Activated CD8-positive, alpha-beta memory T cell treated with anti-CD3 and anti-CD28 coated beads, Interleukin-2, amount 10 ng/mL, durations not matched to agents 7 days and 5 days (primary cell): Measurements from ENCODE around the gene OR6K2. TPM values are rescaled to one million over a fixed set of nuclear protein-coding genes. Genes with fewer than 3 reads are reported as not detected.

Experiments used
- ATAC-seq: fragments of 150-1000 bp; cut with Tn5 transposase; one replicate; pipeline ENCODE4 v1.10.0; 2021; ENCODE audit warnings: moderate library complexity
- CTCF ChIA-PET: fragments of 350-600 bp; sonication (Branson Sonifier 250); formaldehyde crosslinking; loops from one replicate; lab custom pipeline; 2021; ENCODE audit warnings: antibody characterized with exemption; lab: Charles Lee
- DNase-seq: peaks from one replicate; pipeline ENCODE4 v3.0.0-alpha.2; 2020
- H3K27ac Mint-ChIP-seq: one replicate; pipeline ENCODE4 v1.8.0; 2021; ENCODE audit warnings: mild to moderate bottlenecking, mixed read lengths
- H3K27me3 Mint-ChIP-seq: one replicate; pipeline ENCODE4 v1.8.0; 2021; ENCODE audit warnings: mixed read lengths
- H3K36me3 Mint-ChIP-seq: one replicate; pipeline ENCODE4 v1.8.0; 2021; ENCODE audit warnings: mild to moderate bottlenecking, mixed read lengths
- H3K4me1 Mint-ChIP-seq: one replicate; pipeline ENCODE4 v1.8.0; 2021; ENCODE audit warnings: mixed read lengths
- H3K4me3 Mint-ChIP-seq: one replicate; pipeline ENCODE4 v1.8.0; 2021; ENCODE audit warnings: mild to moderate bottlenecking, moderate library complexity, mixed read lengths
- H3K9me3 Mint-ChIP-seq: one replicate; pipeline ENCODE4 v1.8.0; 2022; ENCODE audit warnings: low read depth, mixed read lengths
- total RNA-seq, 2 experiments: library from RNA; stranded (reverse); gene quantifications; one replicate each; pipeline ENCODE4 v1.2.3, GENCODE V29; 2021

Gene OR6K2, protein sequence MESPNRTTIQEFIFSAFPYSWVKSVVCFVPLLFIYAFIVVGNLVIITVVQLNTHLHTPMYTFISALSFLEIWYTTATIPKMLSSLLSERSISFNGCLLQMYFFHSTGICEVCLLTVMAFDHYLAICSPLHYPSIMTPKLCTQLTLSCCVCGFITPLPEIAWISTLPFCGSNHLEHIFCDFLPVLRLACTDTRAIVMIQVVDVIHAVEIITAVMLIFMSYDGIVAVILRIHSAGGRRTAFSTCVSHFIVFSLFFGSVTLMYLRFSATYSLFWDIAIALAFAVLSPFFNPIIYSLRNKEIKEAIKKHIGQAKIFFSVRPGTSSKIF
- not detected for total RNA-seq

DNA sequence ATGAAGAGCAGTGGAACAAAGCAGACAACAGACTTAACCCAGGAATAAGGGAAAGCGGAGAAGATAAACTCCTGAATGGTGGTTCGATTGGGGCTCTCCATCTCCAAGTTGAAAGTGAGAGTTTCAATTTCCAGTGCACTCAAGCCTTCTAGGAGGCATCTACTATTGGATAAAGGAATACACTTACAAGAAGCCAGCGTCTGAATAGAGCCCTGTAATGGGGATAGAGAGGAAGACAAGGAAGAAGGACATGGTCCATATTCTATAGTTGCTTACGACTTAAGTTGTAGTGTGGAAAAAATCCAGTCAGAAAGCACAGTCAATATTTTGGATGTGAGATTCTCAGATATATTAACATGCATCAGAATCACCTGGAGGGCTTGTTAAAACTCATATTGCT, at the start of gene OR6K2:
OR6K2 (minus strand) TSS at position 101 of the 400 bp plus-strand sequence; CDS start at position 101, 0 bp downstream.
- CTCF ChIA-PET = no interaction called here
- Mint-ChIP-seq H3K4me1 (no peaks in the 10 kb centered on the region), H3K27ac (no peak within 1 kb of the TSS), H3K36me3 (no peaks in the 10 kb centered on the region), H3K9me3 (no peaks in the 10 kb centered on the region), H3K27me3 (peaks cover 5% of the 10 kb centered on the region), H3K4me3 (no peak within 1 kb of the TSS)
- ATAC-seq (no peak), DNase-seq (no peak)

DNA sequence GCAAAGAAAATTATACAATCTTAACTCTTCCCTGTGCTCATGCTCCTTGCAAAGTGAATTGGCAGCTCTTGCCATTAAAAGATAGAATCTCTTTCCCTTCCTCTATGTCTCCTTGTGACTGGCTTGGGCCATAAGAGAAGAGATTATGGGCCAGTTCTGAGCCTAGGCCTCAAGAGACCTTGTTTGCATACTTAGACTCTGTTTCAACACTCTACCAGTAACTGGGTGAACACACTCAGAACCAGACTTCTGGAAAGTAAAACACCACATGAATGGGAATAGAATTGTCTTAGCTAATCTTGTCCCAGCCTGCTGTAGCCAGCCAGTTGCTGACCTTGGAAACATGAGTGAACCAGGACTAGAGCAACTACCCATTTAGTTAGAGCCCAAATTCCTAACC, 35.4 kb upstream of the OR6K2 start:
- no peaks in the 10 kb centered on the region for H3K4me1 Mint-ChIP-seq
- H3K27ac Mint-ChIP-seq = no peak overlapping the region
- DNase-seq (no peak), ATAC-seq (no peak)
- peaks cover 14% of the 10 kb centered on the region for H3K27me3 Mint-ChIP-seq
- H3K36me3 Mint-ChIP-seq = no peaks in the 10 kb centered on the region
- CTCF ChIA-PET = no interaction called here
- no peaks in the 10 kb centered on the region for H3K9me3 Mint-ChIP-seq
- no peak overlapping the region for H3K4me3 Mint-ChIP-seq

DNA sequence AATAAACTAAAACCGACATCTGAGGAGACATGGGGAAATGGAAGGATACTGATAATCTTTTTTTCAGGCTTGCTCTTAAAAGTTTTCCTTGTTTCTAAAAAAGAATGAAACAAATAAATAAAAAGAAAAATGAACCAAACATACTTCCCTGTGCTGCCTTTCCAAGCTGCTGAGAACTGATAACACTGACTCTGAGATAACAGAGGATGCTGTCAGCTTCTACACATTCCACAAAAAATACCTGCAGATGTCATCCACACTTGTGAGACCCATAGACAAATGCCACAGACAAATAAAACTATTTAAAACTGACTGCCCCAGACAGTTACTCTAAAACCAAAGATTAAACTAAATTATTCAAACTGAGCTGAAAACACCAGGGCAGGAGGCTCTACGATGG, 32.1 kb upstream of the OR6K2 start:
- H3K4me3 Mint-ChIP-seq = no peak overlapping the region
- peaks cover 7% of the 10 kb centered on the region for H3K27me3 Mint-ChIP-seq
- CTCF ChIA-PET = no interaction called here
- DNase-seq (no peak), ATAC-seq (no peak)
- no peaks in the 10 kb centered on the region for H3K9me3 Mint-ChIP-seq
- H3K4me1 Mint-ChIP-seq = no peaks in the 10 kb centered on the region
- no peak overlapping the region for H3K27ac Mint-ChIP-seq
- H3K36me3 Mint-ChIP-seq = no peaks in the 10 kb centered on the region

DNA sequence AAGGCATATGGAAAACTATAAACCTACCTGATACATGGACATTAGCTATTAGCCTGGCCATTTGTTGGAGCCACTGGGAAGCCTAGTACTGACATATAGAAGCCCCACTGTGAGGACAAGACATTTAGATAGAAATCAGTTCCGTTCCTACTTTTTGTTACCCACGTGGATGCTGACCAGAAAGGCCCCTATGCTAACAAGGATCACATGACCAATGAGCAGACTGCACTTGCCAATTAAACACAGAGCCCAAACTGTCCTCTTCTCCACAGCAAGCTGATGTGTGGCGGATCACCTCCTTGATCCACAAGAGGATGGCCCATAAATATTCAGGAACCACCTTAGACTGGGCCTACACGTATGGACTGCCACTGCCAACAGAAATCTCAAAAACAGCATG, 31.3 kb upstream of the OR6K2 start:
- Mint-ChIP-seq H3K27me3 (peaks cover 7% of the 10 kb centered on the region), H3K4me1 (no peaks in the 10 kb centered on the region), H3K9me3 (no peaks in the 10 kb centered on the region), H3K27ac (no peak overlapping the region), H3K36me3 (no peaks in the 10 kb centered on the region), H3K4me3 (no peak overlapping the region)
- CTCF ChIA-PET = no interaction called here
- DNase-seq (no peak), ATAC-seq (no peak)

DNA sequence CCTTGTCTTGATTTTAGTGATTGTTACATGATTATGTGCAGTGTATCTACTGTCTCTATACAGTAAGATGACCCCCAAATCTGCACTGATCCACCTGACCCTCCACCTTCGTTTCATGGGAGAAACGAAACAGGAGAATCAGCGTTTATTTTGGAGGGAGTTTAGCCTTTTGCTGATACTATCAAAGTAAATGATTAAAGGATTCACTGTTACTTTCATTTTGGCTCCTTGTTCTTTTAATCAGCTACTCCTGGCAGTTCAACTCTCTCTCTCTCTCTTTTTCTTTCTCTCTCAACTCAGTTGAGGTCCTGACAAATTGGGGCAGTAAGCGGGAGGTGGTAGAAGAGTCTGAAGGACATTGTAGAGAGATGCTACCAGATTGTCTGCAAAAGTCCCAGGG, 30.0 kb upstream of the OR6K2 start:
- CTCF ChIA-PET = no interaction called here

DNA sequence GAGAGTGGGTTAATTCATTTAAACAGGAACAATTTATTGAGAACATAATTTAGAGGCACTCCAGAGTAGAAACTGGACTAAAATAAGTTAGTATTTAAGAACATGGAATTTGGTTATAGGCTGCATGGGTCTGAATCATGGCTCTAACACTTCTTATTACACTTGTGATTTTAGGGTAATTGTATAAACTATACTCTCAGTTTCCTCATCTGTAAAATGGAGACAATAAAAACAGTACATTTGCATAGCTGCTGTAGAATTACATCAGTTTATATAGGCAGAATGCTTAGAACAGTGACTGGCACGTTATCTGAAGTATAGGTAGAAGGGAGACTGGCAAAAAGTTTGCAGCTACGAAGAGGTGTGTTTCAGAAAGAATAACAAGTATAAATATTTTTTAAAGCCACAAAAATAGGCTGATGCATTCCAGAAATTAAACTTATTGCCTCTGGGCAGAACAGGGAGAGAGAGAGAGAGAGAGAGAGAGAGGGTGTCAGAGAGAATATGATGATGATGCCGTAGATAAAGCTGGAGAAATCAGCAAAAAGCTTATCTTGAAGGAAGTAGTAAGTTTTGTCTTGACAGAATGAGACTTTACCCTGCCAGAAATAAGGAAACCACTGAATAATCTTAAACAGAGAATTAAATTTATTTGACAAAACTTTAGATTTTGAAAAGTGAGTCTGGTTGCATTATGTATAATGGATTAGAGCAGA, 28.2 kb upstream of the OR6K2 start:
- CTCF ChIA-PET = no interaction called here
- Mint-ChIP-seq H3K9me3 (no peaks in the 10 kb centered on the region), H3K4me1 (no peaks in the 10 kb centered on the region), H3K27ac (no peak overlapping the region), H3K36me3 (no peaks in the 10 kb centered on the region), H3K27me3 (peaks cover 8% of the 10 kb centered on the region), H3K4me3 (no peak overlapping the region)
- ATAC-seq (no peak), DNase-seq (no peak)

More for the DNA sequence above, 30.0 kb upstream of the OR6K2 start:
- H3K27me3 Mint-ChIP-seq = peaks cover 7% of the 10 kb centered on the region
- H3K27ac Mint-ChIP-seq = no peak overlapping the region
- no peaks in the 10 kb centered on the region for H3K4me1 Mint-ChIP-seq
- no peak overlapping the region for H3K4me3 Mint-ChIP-seq
- H3K9me3 Mint-ChIP-seq = no peaks in the 10 kb centered on the region
- ATAC-seq (no peak), DNase-seq (no peak)
- H3K36me3 Mint-ChIP-seq = no peaks in the 10 kb centered on the region

DNA sequence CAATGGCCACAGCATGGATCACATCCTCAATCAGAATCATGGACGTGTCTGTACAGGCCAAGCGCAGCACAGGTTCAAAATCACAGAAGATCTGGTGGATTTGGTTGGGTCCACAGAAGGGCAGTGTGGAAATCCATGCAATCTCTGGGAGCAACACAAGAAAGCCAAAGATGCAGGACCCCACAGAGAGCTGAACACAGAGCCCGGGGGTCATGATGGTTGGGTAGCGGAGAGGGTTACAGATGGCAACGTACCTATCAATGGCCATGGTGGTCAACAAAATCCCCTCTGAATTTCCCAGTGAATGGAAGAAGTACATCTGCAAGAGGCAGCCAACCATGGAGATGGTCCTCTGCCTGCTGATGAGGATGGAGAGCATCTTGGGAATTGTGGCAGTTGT, 24.0 kb upstream of the OR6K2 start:
- Mint-ChIP-seq H3K4me3 (no peak overlapping the region), H3K36me3 (no peaks in the 10 kb centered on the region), H3K27ac (no peak overlapping the region), H3K9me3 (no peaks in the 10 kb centered on the region), H3K27me3 (peaks cover 15% of the 10 kb centered on the region), H3K4me1 (no peaks in the 10 kb centered on the region)
- ATAC-seq (no peak), DNase-seq (no peak)
- CTCF ChIA-PET = no interaction called here

DNA sequence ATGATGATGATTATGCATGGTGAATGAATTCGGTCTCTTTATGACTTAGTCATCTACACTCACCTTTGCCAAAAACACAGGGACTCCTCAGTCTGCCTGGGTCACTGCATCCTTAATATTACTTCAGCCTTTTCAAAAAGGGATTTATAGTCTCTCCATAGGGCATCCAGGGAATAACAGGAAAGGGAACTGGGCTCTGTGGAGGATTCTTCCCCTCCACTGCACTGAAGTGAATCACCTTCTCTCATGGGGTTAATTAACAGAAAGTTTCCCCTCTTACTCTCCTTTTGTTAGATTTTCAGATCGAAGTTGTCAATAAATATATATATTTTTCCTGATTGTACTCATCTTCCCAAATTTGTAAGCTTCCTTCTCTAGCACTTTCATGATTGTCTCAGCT, 20.2 kb upstream of the OR6K2 start, which contains the start of gene OR6K3:
OR6K3 (minus strand) TSS at position 101 of the 400 bp plus-strand sequence. CDS start 2,605 bp downstream, outside the sequence.
- ATAC-seq (no peak), DNase-seq (no peak)
- H3K4me1 Mint-ChIP-seq = peaks cover 12% of the 10 kb centered on the region
- peaks cover 10% of the 10 kb centered on the region for H3K27me3 Mint-ChIP-seq
- CTCF ChIA-PET = no interaction called here
- no peak within 1 kb of the TSS for H3K4me3 Mint-ChIP-seq
- no peaks in the 10 kb centered on the region for H3K9me3 Mint-ChIP-seq
- H3K27ac Mint-ChIP-seq = no peak within 1 kb of the TSS
- H3K36me3 Mint-ChIP-seq = no peaks in the 10 kb centered on the region

DNA sequence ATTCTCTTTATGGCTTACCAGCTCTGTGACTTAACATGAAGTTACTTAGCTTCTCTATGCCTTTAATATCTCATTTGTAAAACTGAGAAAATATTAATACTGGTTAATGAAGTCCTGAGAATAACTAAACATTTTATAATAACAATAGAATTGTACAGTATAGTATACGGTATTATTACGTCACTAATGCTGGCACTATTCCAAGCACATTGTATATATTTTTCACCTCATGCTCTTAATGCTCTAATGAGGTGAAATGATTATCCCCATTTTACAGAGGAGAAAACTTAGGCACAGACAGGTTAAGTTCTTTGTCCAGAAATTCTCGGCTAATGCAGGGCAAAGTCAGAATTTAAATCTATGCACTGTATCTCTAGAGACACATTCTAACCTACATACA, 19.2 kb upstream of the OR6K2 start:
- peaks cover 10% of the 10 kb centered on the region for H3K27me3 Mint-ChIP-seq
- H3K36me3 Mint-ChIP-seq = no peaks in the 10 kb centered on the region
- DNase-seq (no peak), ATAC-seq (no peak)
- H3K4me3 Mint-ChIP-seq = no peak overlapping the region
- H3K4me1 Mint-ChIP-seq = peaks cover 12% of the 10 kb centered on the region
- CTCF ChIA-PET = no interaction called here
- no peaks in the 10 kb centered on the region for H3K9me3 Mint-ChIP-seq
- H3K27ac Mint-ChIP-seq = no peak overlapping the region

DNA sequence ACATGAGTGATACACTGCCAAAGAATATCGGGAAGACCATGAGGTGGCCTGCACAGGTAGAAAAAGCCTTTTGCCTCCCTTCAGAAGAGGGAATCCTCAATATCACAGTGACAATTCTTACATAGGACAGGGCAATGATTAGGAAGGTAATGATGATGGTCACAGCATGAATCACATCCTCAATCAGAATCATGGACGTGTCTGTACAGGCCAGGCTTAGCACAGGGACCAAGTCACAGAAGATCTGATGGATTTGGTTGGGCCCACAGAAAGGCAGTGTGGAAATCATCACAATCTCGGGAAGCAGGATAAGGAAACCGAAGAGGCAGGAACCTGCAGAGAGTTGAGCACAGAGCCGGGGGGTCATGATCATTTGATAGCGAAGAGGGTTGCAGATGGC, 16.9 kb upstream of the OR6K2 start:
- H3K4me1 Mint-ChIP-seq = peaks cover 12% of the 10 kb centered on the region
- ATAC-seq = no peak
- H3K27me3 Mint-ChIP-seq = peaks cover 14% of the 10 kb centered on the region
- no peak for DNase-seq
- H3K36me3 Mint-ChIP-seq = no peaks in the 10 kb centered on the region
- no peak overlapping the region for H3K27ac Mint-ChIP-seq
- no peak overlapping the region for H3K4me3 Mint-ChIP-seq
- H3K9me3 Mint-ChIP-seq = no peaks in the 10 kb centered on the region
- CTCF ChIA-PET = no interaction called here

DNA sequence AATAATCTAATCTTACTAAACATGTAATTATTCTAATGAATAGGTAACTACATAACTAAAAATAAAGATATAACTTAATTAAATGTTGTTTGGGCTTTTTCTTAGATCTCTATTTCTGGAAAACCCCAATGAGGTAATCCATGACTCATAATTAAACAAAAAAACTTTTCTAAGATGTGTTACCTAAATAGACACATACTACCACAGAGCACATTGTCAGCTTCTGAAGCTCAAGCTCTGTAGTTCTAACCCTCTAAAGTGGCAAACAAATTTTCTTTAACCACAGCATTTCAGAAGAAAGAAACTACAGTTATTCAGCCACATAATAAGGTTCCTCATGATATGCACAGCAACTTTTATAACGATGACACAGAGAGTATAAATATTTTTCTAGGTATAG, 15.9 kb upstream of the OR6K2 start:
- H3K4me1 Mint-ChIP-seq = peaks cover 12% of the 10 kb centered on the region
- H3K9me3 Mint-ChIP-seq = no peaks in the 10 kb centered on the region
- peaks cover 16% of the 10 kb centered on the region for H3K27me3 Mint-ChIP-seq
- ATAC-seq (peak; percentile 55), DNase-seq (no peak)
- no peak overlapping the region for H3K27ac Mint-ChIP-seq
- no peak overlapping the region for H3K4me3 Mint-ChIP-seq
- CTCF ChIA-PET = no interaction called here
- H3K36me3 Mint-ChIP-seq = no peaks in the 10 kb centered on the region

DNA sequence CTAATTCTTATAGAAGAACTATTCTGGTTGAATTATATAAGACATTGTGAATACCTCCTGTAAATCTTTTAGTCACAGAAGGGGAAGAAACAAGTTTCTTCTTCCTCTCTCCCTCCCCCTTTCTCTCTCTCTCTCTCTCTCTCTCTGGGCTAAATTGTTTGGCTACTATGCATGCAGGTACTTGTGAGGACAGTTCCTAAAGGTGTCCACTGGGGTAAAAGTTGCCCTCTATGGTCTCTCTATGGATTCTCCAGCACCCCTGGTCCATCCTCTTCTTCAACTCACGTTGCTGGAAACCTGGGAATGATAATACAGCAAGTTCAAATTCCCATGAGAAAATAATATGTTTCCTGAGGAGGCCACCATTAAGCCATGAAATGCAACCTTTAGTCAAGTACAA, 14.3 kb upstream of the OR6K2 start:
- Mint-ChIP-seq H3K27ac (no peak overlapping the region), H3K27me3 (peaks cover 13% of the 10 kb centered on the region)
- CTCF ChIA-PET = no interaction called here

DNA sequence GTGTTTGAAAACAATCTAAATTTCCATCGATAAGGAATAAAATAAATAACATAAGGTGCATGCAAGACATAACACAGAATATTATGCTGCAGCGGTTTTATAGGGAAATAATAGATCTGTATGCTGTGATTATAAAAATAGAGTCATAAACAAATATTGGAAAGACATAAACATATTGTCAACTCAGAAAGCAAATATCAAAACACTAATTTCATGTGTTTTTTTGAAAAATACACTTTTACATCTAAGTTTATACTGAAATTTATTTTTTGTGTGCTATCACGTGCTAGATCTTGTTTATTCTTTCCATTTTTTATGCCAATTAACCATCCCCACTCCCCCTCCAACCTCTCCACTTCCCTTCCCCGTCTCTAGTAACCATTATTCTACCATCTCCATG, 10.6 kb upstream of the OR6K2 start:
- H3K36me3 Mint-ChIP-seq = no peaks in the 10 kb centered on the region
- CTCF ChIA-PET = no interaction called here
- ATAC-seq (no peak), DNase-seq (no peak)
- H3K4me3 Mint-ChIP-seq = no peak overlapping the region
- no peak overlapping the region for H3K27ac Mint-ChIP-seq
- no peaks in the 10 kb centered on the region for H3K4me1 Mint-ChIP-seq
- peaks cover 13% of the 10 kb centered on the region for H3K27me3 Mint-ChIP-seq
- no peaks in the 10 kb centered on the region for H3K9me3 Mint-ChIP-seq

More for the DNA sequence above, 14.3 kb upstream of the OR6K2 start:
- Mint-ChIP-seq H3K4me1 (peaks cover 12% of the 10 kb centered on the region), H3K9me3 (no peaks in the 10 kb centered on the region), H3K4me3 (no peak overlapping the region), H3K36me3 (no peaks in the 10 kb centered on the region)
- DNase-seq = no peak
- no peak for ATAC-seq

DNA sequence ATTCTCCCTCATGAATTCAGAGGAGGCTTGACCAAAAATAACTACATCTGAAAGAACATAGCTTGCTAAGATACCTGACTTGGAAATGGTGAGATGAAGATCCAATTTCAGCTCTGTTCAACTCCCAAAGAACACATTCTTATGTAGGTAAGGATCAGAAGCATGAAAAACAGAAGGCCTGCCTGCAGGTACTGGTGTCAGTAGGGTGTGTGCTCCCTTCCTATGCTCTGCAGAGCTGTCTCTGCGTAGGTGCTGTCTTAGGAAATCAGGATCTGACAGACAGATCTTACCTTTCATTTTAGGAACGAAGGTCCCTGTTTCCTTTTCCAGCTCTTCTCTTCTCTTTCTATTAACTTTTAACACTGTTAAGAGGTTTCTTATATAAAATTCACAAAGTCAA, 5.6 kb upstream of the OR6K2 start:
- DNase-seq = no peak
- Mint-ChIP-seq H3K4me1 (no peaks in the 10 kb centered on the region), H3K4me3 (no peak overlapping the region), H3K9me3 (no peaks in the 10 kb centered on the region), H3K27ac (no peak overlapping the region), H3K36me3 (no peaks in the 10 kb centered on the region), H3K27me3 (peaks cover 5% of the 10 kb centered on the region)
- no peak for ATAC-seq
- CTCF ChIA-PET = no interaction called here
